Measurements from ENCODE around the gene IFI35. TPM values are rescaled to one million over a fixed set of nuclear protein-coding genes. Genes with fewer than 3 reads are reported as not detected.
A peak's percentile ranks its signal among the peaks of the same experiment; 100 is the strongest.
"Not testable (repeated sequence)": the region's sequence is repeated elsewhere in the genome, so short reads cannot be mapped to it uniquely, and the experiment has no call there.

IFI35 gene
- total RNA-seq, 1 donor: 31.5 TPM

DNA sequence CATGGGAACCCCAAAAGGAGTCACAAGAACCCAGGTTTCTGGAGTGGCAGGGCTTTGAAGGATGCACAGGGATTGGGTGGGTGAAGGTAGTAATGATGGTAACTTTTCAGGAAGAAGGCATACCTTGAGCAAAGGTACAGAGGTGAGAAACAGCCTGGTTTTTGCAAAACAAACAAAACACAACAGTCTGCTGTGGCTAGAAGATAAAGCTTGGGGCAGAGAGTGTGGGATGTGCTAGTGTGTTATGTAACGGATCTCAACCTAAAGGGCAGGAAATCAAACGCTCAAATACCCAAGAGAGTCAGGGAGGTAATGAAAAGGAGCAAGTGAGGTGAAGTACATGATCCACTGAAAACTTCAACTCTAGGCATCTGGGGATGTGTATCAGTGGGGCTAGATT, 31.3 kb upstream of the IFI35 start:
- H3K4me3 ChIP-seq (ENCODE audit: low read depth, low read length): no peak overlapping the region
- TF ChIP-seq, protein P1, sequence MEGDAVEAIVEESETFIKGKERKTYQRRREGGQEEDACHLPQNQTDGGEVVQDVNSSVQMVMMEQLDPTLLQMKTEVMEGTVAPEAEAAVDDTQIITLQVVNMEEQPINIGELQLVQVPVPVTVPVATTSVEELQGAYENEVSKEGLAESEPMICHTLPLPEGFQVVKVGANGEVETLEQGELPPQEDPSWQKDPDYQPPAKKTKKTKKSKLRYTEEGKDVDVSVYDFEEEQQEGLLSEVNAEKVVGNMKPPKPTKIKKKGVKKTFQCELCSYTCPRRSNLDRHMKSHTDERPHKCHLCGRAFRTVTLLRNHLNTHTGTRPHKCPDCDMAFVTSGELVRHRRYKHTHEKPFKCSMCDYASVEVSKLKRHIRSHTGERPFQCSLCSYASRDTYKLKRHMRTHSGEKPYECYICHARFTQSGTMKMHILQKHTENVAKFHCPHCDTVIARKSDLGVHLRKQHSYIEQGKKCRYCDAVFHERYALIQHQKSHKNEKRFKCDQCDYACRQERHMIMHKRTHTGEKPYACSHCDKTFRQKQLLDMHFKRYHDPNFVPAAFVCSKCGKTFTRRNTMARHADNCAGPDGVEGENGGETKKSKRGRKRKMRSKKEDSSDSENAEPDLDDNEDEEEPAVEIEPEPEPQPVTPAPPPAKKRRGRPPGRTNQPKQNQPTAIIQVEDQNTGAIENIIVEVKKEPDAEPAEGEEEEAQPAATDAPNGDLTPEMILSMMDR (IDR thresholded peaks at IDR 0.05; ENCODE audit: insufficient read depth, low read depth, low read length): no peak
- no peak for DNase-seq (ENCODE audit: low read depth)

- DNase-seq (ENCODE audit: low read depth): not testable (repeated sequence)
Observed at GRCh38 chr17:42975701-42976100, 30.9 kb upstream of the IFI35 start.

DNA sequence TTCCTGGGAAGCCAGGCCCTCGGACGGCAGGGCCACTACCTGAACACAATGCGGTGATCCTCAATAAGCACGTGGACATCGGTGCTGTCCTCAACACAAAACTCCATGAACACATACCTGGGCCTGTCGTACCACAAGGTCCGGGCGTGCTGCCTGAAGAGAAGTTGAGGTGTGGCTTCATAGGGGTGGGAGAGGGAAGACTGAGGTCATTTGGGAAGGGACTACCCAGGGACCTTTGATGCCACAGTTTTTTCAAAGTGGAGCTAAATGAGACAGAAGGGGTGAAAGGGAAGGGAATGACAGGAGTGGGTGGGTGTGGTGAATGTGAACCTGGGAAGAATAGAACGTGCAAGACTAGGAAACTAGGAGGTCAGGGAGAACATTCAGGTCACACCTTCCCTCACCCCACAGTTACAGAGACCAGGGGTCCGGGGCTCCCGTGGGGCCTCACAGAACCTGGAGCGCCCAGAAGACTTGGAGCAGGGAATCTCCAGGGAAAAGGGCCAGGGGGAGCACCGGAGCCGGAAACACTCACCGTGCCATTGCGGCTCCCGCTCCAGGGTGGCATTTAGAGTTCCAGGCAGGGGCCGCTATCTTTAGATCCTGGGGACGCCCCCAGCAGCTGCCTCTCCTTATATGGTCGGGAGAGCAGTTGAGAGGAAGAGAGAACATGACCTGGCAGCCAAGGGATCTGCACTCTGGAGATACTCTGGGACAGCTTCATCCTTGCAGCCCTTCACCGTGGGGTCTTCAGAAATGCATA, 26.9 kb upstream of the IFI35 start, which contains the start of gene PTGES3L:
PTGES3L (minus strand) TSS at position 570 of the 763 bp plus-strand sequence; CDS start at position 543, 27 bp downstream.
- H3K4me3 ChIP-seq (ENCODE audit: low read depth, low read length): peak within 1 kb of the TSS; percentile 70
- peak; percentile 53 for DNase-seq (ENCODE audit: low read depth)
- TF ChIP-seq, protein P1 (IDR thresholded peaks at IDR 0.05; ENCODE audit: insufficient read depth, low read depth, low read length): no peak

More at GRCh38 chr17:42975701-42976100, 30.9 kb upstream of the IFI35 start:
- not testable (repeated sequence) for H3K4me3 ChIP-seq (ENCODE audit: low read depth, low read length)

DNA sequence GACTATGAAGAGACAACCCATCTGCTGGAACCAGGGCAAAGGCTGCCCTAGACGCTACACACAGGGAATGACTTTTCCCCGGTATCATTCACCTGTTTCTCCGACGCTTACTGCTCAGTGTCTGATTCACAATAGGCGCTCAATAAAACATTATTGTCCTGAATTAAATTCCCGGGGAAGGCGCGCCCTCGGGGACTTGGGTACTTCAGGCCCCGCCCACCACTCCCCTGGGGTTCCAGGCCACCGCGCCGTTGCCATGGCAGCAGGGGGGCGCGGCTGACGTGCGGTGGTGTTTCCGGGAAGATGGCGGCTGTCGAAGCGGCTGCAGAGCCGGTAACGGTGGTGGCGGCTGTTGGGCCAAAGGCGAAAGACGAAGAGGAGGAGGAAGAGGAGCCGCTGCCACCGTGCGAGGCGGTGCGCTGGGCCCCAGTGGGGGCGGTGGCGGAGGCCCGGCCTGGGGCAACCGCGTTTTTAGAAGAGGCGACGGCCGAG, 26.3 kb upstream of the IFI35 start, which contains the start of gene RUNDC1:
RUNDC1 (plus strand) TSS at position 292 of the 492 bp plus-strand sequence; CDS start at position 304, 12 bp downstream.
- TF ChIP-seq, protein P1 (IDR thresholded peaks at IDR 0.05; ENCODE audit: insufficient read depth, low read depth, low read length): no peak
- peak within 1 kb of the TSS; percentile 70 for H3K4me3 ChIP-seq (ENCODE audit: low read depth, low read length)
- peak; percentile 83 for DNase-seq (ENCODE audit: low read depth)

DNA sequence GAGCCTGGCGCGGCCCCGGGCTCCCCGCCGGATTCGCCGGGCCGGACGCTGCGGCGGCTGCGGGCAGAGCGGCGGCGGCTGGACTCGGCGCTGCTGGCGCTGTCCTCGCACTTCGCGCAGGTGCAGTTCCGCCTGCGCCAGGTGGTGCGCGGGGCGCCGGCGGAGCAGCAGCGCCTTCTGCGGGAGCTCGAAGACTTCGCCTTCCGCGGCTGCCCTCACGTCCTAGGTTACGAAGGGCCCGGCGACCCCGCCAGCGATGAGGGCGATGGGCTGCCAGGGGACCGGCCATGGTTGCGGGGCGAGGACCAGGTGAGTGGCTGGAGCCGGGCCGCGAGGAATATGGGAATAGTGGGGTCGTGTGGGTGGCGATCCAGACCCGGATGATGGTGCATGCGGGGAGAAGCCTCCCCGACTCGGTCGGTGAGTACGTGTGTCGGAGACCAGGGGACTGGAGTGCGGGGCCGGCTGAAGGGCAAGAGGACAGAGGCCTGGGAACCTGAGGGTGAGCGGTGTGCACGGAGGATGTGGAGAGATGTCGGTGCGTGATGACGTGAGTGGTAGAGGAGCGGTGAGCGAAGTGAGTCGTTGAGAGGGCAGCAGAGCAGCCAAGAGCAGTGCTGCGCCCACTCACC, 25.7 kb upstream of the IFI35 start:
- peak overlapping the region; percentile 70 for H3K4me3 ChIP-seq (ENCODE audit: low read depth, low read length)
- TF ChIP-seq, protein P1 (IDR thresholded peaks at IDR 0.05; ENCODE audit: insufficient read depth, low read depth, low read length): no peak
- peak; percentile 52 for DNase-seq (ENCODE audit: low read depth)

GRCh38 chr17:42982266-42982665, 24.3 kb upstream of the IFI35 start:
- no peak overlapping the region for H3K4me3 ChIP-seq (ENCODE audit: low read depth, low read length)
- TF ChIP-seq, protein P1 (IDR thresholded peaks at IDR 0.05; ENCODE audit: insufficient read depth, low read depth, low read length): no peak
- peak; percentile 12 for DNase-seq (ENCODE audit: low read depth)

DNA sequence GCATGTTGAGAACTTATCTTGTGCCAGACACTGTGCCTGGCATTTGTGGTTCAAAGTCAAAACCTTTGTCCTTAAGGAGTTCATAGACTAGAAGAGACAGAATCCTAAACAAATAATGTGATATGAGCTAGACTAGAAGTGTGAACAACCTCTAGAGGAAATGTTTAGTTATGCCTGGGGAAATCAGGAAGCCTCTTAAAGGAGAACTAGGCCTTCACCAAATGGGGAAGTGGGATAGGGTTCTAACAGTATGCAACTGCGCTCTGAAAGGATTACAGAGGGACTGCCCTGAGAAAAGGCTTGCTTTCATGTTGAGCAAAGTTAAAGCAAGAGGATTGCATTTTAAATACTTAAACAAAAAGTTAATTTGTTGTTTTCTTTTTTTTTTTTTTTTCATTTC, 21.4 kb upstream of the IFI35 start:
- H3K4me3 ChIP-seq (ENCODE audit: low read depth, low read length): no peak overlapping the region
- DNase-seq (ENCODE audit: low read depth): no peak
- TF ChIP-seq, protein P1 (IDR thresholded peaks at IDR 0.05; ENCODE audit: insufficient read depth, low read depth, low read length): no peak
